Measurements from ENCODE around the gene STX1B. TPM values are rescaled to one million over a fixed set of nuclear protein-coding genes. Genes with fewer than 3 reads are reported as not detected.
"Not testable (repeated sequence)": the region's sequence is repeated elsewhere in the genome, so short reads cannot be mapped to it uniquely, and the experiment has no call there.

Gene STX1B
- polyA plus RNA-seq, 5 donors, result 0.37 to 0.70 (median 0.43) TPM

DNA sequence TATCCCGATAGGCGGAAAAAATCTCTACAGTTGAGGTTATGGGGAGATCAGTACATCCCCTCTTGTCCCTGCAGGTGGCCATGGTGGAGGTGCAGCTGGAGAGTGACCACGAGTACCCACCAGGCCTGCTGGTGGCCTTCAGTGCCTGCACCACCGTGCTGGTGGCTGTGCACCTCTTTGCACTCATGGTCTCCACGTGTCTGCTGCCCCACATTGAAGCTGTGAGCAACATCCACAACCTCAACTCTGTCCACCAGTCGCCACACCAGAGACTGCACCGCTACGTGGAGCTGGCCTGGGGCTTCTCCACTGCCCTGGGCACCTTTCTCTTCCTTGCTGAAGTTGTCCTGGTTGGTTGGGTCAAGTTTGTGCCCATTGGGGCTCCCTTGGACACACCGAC lies 57.3 kb downstream of the STX1B start:
- DNase-seq, result no peak

DNA sequence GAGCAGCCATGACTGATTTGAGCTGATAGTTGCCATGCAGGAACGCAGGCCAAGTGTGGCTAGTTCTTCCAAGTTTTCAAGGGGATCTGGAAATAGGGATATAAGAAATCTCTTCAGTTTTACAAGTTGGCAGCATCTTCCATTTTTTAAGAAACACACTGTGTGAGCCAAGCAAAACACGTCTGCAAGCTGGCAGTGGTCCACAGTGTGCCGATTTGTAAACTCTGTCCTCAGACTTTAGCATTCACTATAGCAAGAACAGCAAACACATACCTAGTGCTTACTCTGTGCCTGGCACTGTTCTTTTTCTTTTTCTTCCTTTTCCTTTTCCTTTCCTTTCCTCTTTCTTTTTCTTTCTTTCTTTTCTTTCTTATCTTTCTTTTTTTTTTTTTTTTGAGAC lies 58.7 kb downstream of the STX1B start:
- DNase-seq, result peak; percentile 61 to 71

DNA sequence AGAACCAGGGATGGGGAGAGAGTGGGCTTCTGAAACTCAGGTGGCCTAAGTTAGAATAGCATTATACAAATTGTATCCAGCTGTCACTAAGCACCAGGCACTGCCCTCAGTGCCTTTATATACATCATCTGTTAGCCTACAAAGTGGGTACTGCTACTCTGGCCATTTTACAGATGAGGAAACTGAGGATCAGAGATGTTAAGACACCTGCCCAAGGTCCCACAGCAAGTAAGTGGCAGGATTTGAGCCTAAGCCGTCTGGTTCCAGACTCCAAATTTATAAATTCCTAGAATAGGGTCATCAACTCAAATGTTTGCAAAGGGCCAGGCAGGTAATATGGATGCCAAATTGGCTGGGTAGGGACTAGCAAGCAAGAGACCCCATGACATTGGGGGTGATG lies 59.2 kb downstream of the STX1B start:
- DNase-seq, result no peak

DNA sequence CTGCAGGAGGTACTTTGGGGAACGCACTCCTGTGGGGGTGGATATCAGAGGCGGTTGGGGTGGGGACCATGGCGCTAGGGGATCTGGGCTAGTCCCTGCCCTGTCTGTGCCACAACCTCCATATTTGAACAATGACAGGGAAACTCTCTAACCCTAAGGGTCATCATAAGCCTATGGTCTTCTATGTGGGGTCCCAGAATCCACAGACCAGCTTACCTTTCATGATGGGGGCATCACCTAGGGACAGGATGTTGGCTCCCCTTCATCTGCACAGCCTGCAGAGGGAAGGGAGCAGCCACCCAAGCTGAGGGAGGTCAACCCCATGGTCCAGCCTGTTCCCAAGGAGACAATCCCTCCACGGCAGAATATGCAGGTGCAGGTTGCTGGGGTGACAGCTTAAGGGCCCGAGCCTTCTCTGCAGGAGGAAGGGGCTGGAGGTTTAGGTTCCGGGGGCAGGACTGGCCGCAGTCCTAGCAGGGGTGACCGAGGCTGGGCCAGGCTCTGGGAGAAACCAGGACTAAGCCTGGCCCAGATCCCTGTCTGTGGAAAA lies 59.8 kb downstream of the STX1B start:
- DNase-seq, result no peak

DNA sequence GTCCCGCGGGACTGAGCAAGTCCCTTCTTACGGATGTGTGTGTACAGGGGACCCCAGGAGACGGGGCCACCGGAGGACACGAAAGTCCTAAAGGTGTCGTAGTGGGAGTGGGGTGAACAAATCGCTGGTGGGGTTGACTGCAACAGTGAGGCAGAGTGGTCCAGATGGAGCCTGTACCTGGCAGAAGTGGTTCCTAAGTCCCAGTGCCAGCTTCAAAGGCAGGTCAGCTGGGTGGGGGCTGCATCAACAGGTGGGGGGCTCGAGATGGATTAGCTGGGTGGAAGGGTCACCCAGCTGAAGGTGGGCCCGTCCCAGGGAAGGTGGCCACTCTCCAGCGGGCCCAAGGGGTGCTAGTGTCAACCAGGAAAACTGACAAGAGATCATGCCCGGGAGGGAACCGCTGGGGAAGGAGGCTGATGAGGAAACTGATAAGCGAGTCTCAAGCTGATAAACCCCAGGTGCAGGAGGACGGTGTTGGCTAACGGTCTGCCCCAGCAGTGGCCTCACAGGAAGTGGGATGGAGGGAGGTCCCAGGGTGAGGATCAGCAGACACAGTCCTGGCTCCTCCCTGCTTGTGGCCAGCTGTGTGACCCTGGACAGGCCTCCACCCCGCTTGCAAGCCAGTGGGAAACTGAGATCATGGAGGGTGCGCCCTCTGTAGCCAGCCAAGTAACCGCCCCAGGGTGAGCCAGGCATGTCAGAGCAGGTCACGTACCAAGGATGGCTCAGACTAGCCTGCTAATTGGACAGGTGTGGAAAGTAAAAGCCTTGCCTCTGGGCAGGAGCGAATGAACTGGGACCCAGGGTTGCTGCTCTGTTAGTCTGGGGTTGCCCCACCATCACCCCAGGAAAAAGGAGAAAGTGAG lies 60.6 kb downstream of the STX1B start:
- peak in 1 of 2 donors; percentile 38 for DNase-seq

DNA sequence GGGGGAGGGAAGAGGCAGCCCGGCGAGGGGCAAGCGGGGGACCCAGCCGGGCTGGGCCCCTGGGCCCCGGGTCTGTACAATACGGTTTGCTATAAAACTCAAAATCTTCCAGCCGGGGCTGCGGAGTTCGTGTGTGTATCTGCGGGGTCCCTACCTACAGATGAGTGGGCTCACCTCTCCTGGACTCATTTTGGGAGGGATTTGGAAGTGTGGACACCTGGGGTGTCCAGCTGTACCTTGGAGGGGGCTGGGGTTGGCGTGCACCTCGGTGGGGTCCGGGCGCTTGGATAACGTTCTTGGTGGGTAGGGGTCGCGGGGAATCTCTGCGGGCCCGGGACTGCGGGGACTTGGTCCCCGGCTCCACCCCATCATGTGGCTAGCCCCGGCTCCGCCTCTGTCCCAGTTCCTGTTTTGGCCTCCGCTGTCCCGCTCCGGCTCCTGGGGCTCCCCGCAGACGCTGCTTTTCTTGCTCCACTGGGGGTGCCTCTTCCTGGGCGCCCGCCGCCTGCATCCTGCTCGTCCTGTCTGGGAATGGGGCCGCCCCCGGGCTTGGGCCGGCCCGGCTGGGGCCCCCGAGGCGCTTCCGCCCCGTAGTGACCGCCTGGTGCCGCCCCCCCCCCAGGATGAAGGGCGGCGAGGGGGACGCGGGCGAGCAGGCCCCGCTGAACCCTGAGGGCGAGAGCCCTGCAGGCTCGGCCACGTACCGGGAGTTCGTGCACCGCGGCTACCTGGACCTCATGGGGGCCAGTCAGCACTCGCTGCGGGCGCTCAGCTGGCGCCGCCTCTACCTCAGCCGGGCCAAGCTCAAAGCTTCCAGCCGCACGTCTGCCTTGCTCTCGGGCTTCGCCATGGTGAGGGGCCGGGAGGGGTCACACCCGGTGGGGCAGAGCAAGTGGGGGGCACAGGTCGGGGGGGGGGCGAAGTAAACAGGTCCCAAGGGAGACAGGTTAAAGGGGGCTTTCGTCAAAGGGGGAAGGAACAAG lies 61.5 kb downstream of the STX1B start, which contains the start of gene ORAI3:
Gene ORAI3 (plus strand): TSS at position 402 of the 983 bp plus-strand sequence. CDS start 222 bp downstream, at position 624.
- DNase-seq, result peak; percentile 69 to 73

DNA sequence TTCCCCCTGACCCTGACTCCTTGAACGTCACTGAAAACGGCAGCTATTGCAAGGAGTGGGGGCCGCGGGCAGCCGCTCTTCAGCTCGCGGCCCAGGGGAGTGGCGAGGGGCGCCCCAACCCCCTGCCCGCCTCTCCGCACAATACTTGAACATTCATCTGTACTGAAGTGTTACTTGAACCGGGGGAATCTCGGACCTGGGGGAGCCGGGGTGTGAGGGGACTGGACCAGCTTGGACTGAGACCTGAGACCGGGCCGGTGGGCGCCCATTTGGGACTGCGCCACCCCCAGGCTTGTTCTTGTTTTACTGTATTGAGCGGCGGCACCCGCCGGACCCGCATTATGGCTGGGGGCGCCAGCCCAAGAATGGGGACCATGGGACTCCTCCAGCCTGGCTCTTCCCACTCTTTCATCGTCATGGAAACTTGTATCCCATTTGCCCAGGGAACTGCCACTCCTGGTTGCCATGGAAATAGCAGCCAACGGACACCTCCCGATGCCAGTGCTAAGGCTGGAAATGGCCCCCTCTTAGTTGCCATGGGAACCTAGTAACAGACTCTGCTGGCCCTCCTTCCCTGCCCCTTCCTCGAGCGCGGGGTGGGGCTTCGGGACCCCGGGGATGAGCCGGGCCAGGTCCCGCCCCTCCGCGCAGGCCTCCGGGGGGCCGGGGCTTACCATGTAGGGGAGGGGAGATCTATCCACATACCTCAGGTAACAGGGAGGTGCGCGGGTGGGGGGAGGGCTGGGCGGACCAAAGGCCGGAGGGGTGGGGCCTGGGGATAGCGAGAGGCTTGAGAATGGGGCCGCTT lies 62.4 kb downstream of the STX1B start:
- peak; percentile 98 for DNase-seq

DNA sequence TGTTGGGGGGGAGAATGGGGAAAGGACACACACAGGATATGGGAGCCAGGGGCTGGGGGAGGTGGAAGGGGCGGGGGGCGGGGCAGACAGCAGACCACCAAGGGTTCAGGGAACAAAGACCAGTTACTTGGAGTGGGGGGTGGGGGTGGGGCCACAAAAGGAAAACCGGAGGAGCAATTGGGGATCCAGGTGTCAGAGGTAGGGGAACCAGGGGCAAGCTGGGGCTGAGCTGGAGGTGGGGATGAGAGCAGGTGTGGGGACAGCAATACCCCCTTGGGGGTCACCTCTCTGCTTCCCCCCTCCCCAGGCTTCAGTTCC lies 62.9 kb downstream of the STX1B start:
- DNase-seq, result no peak

DNA sequence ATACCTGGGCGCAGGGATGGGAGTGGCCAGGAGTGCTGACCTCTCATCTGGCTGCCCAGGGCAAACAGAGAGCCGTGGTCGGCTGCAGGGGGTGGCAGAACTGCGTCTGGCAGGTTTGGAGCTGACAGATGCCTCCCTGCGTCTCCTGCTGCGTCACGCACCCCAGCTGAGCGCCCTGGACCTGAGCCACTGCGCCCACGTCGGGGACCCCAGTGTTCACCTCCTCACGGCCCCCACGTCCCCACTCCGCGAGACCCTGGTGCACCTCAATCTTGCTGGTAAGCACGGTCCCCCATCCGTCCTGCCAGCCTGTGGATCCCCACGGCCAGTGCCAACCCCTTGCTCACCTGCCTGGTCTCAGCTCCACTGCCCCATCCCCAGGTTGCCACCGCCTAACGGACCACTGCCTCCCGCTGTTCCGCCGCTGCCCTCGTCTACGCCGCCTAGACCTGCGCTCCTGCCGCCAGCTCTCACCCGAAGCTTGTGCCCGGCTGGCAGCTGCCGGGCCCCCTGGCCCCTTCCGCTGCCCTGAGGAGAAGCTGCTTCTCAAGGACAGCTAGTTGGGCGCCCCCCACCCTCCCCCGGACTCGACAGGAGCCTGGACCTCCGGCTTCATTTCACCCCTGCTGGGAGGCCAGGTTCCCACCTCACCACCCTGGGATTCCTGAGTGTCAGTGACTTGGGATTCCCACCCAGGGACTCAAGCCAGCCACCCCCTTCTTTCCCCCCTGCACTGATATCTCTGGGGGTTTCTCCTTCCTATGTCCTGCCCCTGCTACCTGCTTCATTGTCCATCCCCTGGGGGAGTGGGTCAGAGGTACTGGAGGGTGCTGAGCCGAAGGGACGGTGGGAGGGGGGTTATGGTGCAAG lies 63.5 kb downstream of the STX1B start:
- DNase-seq, result no peak

DNA sequence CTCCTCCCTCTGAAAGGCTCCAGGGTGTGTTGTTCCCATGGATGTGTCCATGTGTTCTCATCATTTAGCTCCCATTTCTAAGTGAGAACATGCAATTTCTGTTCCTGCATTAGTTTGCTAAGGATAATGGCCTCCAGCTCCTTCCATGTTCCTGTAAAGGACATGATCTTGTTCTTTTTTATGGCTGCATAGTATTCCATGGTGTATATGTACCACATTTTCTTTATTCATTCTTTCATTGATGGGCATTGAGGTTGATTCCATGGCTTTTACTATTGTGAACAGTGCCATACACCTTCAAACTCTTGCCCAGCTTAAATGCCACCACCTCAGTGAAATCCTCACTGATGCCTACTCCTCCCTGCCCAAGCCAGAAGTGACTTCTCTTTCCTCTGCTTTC lies 66.1 kb downstream of the STX1B start:
- no peak for DNase-seq

DNA sequence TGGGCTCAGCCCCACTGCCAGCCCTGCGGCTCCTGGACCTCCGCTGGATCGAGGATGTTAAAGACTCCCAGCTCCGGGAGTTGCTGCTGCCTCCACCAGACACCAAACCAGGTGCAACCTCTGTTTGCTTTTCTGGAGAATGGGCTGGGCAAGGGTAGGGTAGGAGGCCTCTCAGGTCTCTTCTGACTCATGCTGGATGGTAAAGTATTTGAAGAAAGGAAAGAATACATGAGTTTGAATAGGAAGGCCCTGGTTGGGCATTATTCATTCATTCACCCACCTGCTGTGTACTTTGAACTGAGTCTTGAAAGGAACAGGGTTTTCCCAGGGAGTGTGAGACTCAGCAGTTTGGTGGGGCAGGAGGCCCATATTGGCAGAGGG lies 68.0 kb downstream of the STX1B start:
- DNase-seq, result no peak

DNA sequence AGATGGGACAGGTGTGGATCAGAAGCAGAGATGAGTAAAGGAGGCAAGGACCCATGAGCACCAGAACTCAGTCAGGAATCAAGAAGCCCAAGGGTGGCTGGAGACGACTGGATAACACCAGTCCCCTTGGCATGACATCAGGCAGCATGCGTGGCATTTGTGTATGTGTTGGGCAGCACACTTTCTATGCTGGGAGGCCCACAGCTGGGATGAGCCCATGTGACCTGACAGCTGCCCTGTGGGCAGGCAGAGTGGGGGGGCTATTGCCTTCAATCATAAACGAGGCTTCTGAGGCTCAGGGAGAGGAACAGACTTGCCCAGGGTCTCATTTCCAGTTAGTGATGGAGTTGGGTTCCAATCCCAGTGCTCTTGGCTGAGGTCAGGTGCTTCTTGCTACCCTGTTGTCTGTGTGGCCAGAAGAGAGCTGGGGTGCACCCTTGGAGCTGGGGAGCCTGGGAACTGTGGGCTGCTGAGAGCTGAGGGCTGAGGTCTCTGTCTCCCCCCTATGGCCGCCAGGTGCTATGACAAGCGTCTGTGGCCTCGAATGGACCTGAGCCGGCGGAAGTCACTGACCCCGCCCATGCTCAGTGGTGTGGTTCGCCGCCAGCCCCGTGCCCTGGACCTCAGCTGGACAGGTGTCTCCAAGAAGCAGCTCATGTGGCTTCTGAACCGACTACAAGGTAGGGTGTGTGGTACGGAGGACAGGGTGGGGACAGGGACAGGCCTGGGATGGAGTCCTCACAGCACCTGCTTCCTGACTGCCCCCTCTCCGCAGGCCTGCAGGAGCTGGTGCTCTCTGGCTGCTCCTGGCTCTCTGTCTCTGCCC lies 68.6 kb downstream of the STX1B start:
- no peak for DNase-seq

DNA sequence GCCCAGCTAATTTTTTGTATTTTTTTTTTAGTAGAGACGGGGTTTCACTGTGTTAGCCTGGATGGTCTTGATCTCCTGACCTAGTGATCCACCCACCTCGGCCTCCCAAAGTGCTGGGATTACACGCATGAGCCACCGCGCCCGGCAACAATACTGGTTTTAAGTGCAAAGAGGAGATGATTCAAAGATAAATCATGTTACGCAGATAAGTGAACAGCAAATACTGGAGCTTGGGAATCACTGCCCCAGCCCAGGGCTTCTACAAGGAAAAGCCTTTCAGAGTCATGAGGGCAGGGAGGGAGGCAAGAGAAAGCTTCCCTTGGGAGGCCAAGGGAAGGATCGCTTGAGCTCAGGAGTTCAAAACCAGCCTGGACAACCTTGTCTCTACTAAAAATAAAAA lies 70.9 kb downstream of the STX1B start:
- not testable (repeated sequence) for DNase-seq

Other genes starting within 250 kb of the STX1B start
- 1 to 10 TPM; 4.0 to 8.1 (median 6.1) TPM for gene CFAP119, start 248.6 kb downstream of the STX1B start, polyA plus RNA-seq (ENCODE audit: insufficient read depth in 1 of 5, insufficient read length in 5 of 5, low replicate concordance in 1 of 5)
- 100 to 1,000 TPM in 2 of 5 donors, 10 to 100 TPM in 3; 89.0 to 108 (median 94.4) TPM for gene RNF40, start 248.3 kb downstream of the STX1B start, polyA plus RNA-seq (ENCODE audit: insufficient read depth in 1 of 5, insufficient read length in 5 of 5, low replicate concordance in 1 of 5)
- gene ZNF629, start 223.4 kb downstream of the STX1B start, polyA plus RNA-seq (ENCODE audit: insufficient read depth in 1 of 5, insufficient read length in 5 of 5, low replicate concordance in 1 of 5), result 10 to 100 TPM; 16.8 to 20.9 (median 18.1) TPM
- 10 to 100 TPM; 37.5 to 61.4 (median 43.5) TPM for gene BCL7C, start 116.6 kb downstream of the STX1B start, polyA plus RNA-seq (ENCODE audit: insufficient read depth in 1 of 5, insufficient read length in 5 of 5, low replicate concordance in 1 of 5)
- gene CTF1, start 114.0 kb downstream of the STX1B start, polyA plus RNA-seq (ENCODE audit: insufficient read depth in 1 of 5, insufficient read length in 5 of 5, low replicate concordance in 1 of 5), result 10 to 100 TPM in 3 of 5 donors, 1 to 10 TPM in 2; 7.8 to 12.5 (median 10.2) TPM
- 10 to 100 TPM; 13.9 to 29.4 (median 18.1) TPM for gene FBXL19, start 87.1 kb downstream of the STX1B start, polyA plus RNA-seq (ENCODE audit: insufficient read depth in 1 of 5, insufficient read length in 5 of 5, low replicate concordance in 1 of 5)
- gene ORAI3, start 61.6 kb downstream of the STX1B start, polyA plus RNA-seq (ENCODE audit: insufficient read depth in 1 of 5, insufficient read length in 5 of 5, low replicate concordance in 1 of 5), result 10 to 100 TPM; 16.0 to 21.9 (median 19.8) TPM
- gene SETD1A, start 52.9 kb downstream of the STX1B start, polyA plus RNA-seq (ENCODE audit: insufficient read depth in 1 of 5, insufficient read length in 5 of 5, low replicate concordance in 1 of 5), result 10 to 100 TPM; 11.5 to 19.7 (median 13.0) TPM
- 1 to 10 TPM; 3.3 to 6.4 (median 4.5) TPM for gene HSD3B7, start 25.4 kb downstream of the STX1B start, polyA plus RNA-seq (ENCODE audit: insufficient read depth in 1 of 5, insufficient read length in 5 of 5, low replicate concordance in 1 of 5)
- gene STX4, start 22.9 kb upstream of the STX1B start, polyA plus RNA-seq (ENCODE audit: insufficient read depth in 1 of 5, insufficient read length in 5 of 5, low replicate concordance in 1 of 5), result 10 to 100 TPM; 33.7 to 48.4 (median 40.5) TPM
- 1 to 10 TPM; 3.6 to 8.1 (median 4.6) TPM for gene ZNF668, start 63.6 kb upstream of the STX1B start, polyA plus RNA-seq (ENCODE audit: insufficient read depth in 1 of 5, insufficient read length in 5 of 5, low replicate concordance in 1 of 5)
- gene ZNF646, start 63.8 kb upstream of the STX1B start, polyA plus RNA-seq (ENCODE audit: insufficient read depth in 1 of 5, insufficient read length in 5 of 5, low replicate concordance in 1 of 5), result 10 to 100 TPM in 4 of 5 donors, 1 to 10 TPM in 1; 9.7 to 13.8 (median 12.7) TPM
- 1 to 10 TPM; 1.1 to 2.1 (median 1.9) TPM for gene PRSS53, start 78.3 kb upstream of the STX1B start, polyA plus RNA-seq (ENCODE audit: insufficient read depth in 1 of 5, insufficient read length in 5 of 5, low replicate concordance in 1 of 5)
- 10 to 100 TPM; 61.7 to 78.7 (median 69.5) TPM for gene VKORC1, start 84.2 kb upstream of the STX1B start, polyA plus RNA-seq (ENCODE audit: insufficient read depth in 1 of 5, insufficient read length in 5 of 5, low replicate concordance in 1 of 5)
- 10 to 100 TPM; 27.8 to 42.2 (median 36.7) TPM for gene BCKDK, start 97.7 kb upstream of the STX1B start, polyA plus RNA-seq (ENCODE audit: insufficient read depth in 1 of 5, insufficient read length in 5 of 5, low replicate concordance in 1 of 5)
- 10 to 100 TPM; 55.8 to 73.0 (median 67.2) TPM for gene KAT8, start 107.0 kb upstream of the STX1B start, polyA plus RNA-seq (ENCODE audit: insufficient read depth in 1 of 5, insufficient read length in 5 of 5, low replicate concordance in 1 of 5)
- 100 to 1,000 TPM in 3 of 5 donors, 10 to 100 TPM in 2; 84.0 to 149 (median 119) TPM for gene PRSS8, start 125.1 kb upstream of the STX1B start, polyA plus RNA-seq (ENCODE audit: insufficient read depth in 1 of 5, insufficient read length in 5 of 5, low replicate concordance in 1 of 5)
- gene PRSS36, start 139.4 kb upstream of the STX1B start, polyA plus RNA-seq (ENCODE audit: insufficient read depth in 1 of 5, insufficient read length in 5 of 5, low replicate concordance in 1 of 5), result 1 to 10 TPM; 1.6 to 3.4 (median 2.2) TPM
- gene FUS, start 169.5 kb upstream of the STX1B start, polyA plus RNA-seq (ENCODE audit: insufficient read depth in 1 of 5, insufficient read length in 5 of 5, low replicate concordance in 1 of 5), result 100 to 1,000 TPM; 673 to 814 (median 691) TPM
- 10 to 100 TPM; 12.7 to 27.8 (median 14.0) TPM for gene PYCARD, start 192.1 kb upstream of the STX1B start, polyA plus RNA-seq (ENCODE audit: insufficient read depth in 1 of 5, insufficient read length in 5 of 5, low replicate concordance in 1 of 5)
- 1 to 10 TPM in 1 of 5 donors, under 1 TPM in 4; 0.13 to 2.5 (median 0.15) TPM for gene TRIM72, start 203.5 kb upstream of the STX1B start, polyA plus RNA-seq (ENCODE audit: insufficient read depth in 1 of 5, insufficient read length in 5 of 5, low replicate concordance in 1 of 5)
- gene PYDC1, start 206.5 kb upstream of the STX1B start, polyA plus RNA-seq (ENCODE audit: insufficient read depth in 1 of 5, insufficient read length in 5 of 5, low replicate concordance in 1 of 5), result not detected
- 1 to 10 TPM; 1.9 to 4.2 (median 3.1) TPM for gene ITGAM, start 249.3 kb upstream of the STX1B start, polyA plus RNA-seq (ENCODE audit: insufficient read depth in 1 of 5, insufficient read length in 5 of 5, low replicate concordance in 1 of 5)

Measured in right lung (tissue), 5 donors.